Urinary bladder (tissue), 2 donors: ENCODE data around the gene CACNG5. TPM values are rescaled to one million over a fixed set of nuclear protein-coding genes. Genes with fewer than 3 reads are reported as not detected.

Experiments
- polyA plus RNA-seq: library from polyadenylated mRNA; stranded (reverse); fragments of 200-250 nt; gene quantifications from one replicate; pipeline ENCODE4 v1.2.3, GENCODE V29; 2013
- small RNA-seq: library from RNA; depleted of rRNA; stranded (forward); fragments of <200 nt; gene quantifications from one replicate; pipeline ENCODE3, GENCODE V24; 2014
- total RNA-seq: library from RNA; depleted of rRNA; stranded (reverse); fragments of >200 nt; gene quantifications from one replicate; pipeline ENCODE4 v1.2.3, GENCODE V29; 2014
- donor health status: healthy.

Gene CACNG5
- total and polyA plus RNA-seq, 2 donors, result not detected

Small RNA genes lying within 50 kb of the gene (small RNA-seq; reads per million reads assigned to genes)
- not detected for gene MIR634
- gene RNA5SP446, result not detected

Other genes with a start within 250 kb of the CACNG5 start
- 4.0 TPM for gene CACNG4, start 129.6 kb downstream of the CACNG5 start, total RNA-seq
- gene CACNG4, start 129.6 kb downstream of the CACNG5 start, polyA plus RNA-seq, result 0.20 TPM
- gene CACNG1, start 209.4 kb downstream of the CACNG5 start, total RNA-seq, result 0.53 TPM
- gene CACNG1, start 209.4 kb downstream of the CACNG5 start, polyA plus RNA-seq, result not detected